Breast epithelium (tissue), 3 donors: ENCODE results near the gene ODAD4.

Source experiments
- CTCF ChIP-seq, 3 donors: fragments of 450-650 bp; IDR thresholded peaks; one replicate each; pipeline ENCODE4 v1.5.1; 2016 to 2017; ENCODE audit warnings: antibody characterized with exemption in 3 of 3, mild to moderate bottlenecking in 3 of 3, moderate library complexity in 3 of 3
- POLR2AphosphoS5 ChIP-seq, 3 donors: sonication (generic); formaldehyde crosslinking; IDR thresholded peaks; one replicate each; pipeline ENCODE4 v1.6.1; 2017; ENCODE audit warnings: antibody characterized with exemption in 3 of 3

- TF ChIP-seq CTCF (IDR thresholded peaks at IDR 0.05): no peak
- TF ChIP-seq POLR2AphosphoS5 (IDR thresholded peaks at IDR 0.05): no peak
Observed at GRCh38 chr17:41974658-41975057, 44.2 kb downstream of the ODAD4 start.
